Measurements from ENCODE around the gene SEC23B. TPM values are rescaled to one million over a fixed set of nuclear protein-coding genes. Genes with fewer than 3 reads are reported as not detected.

The SEC23B gene
- total and polyA plus RNA-seq, 2 donors (not counting 3 experiments of a cell fraction or from before 2014, with no cell fraction given) = 38.0 to 44.0 TPM

DNA sequence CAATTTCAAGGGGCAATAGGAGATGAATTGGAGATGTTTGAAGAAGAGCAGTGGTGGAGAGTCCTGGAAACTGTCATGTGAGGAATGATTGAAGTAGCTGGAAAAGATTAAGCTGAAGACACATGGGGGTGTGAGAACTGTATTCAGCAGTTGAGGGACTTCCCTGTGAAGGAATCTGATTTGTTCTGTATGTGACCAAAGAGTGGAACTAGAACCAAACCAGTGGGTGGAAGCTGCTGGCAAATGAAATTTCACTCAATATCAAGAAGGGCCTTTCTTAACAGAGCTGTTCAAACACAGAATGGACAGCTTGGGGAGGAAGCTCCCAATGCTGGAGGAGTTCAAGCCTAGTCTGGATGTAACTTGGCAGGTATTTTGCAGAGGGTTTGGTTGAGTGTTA is 21.3 kb downstream of the SEC23B start:
- Histone ChIP-seq H3K4me2 (ENCODE audit: insufficient read depth, low read length) (no peak overlapping the region), H3K27ac (ENCODE audit: insufficient read depth, low read depth, low read length) (no peak overlapping the region), H3K9me1 (replicated peaks; ENCODE audit: control insufficient read depth, extremely low read depth, insufficient read depth, low read length) (no peaks in the 10 kb centered on the region), H4K20me1 (replicated peaks; ENCODE audit: control insufficient read depth, extremely low read depth, insufficient read depth, low read length) (no peaks in the 10 kb centered on the region), H3K4me1 (ENCODE audit: control insufficient read depth, extremely low read depth, insufficient read depth, low read length) (no peaks in the 10 kb centered on the region), H3K9ac (replicated peaks; ENCODE audit: extremely low read depth, insufficient read depth, low read length) (no peak overlapping the region), H3K4me3 (replicated peaks in 1 of 3; ENCODE audit: insufficient read depth in 1 of 3, low read depth in 1 of 3, low read length in 3 of 3) (no peak overlapping the region), H2AFZ (ENCODE audit: low read depth, low read length) (no peak overlapping the region), H3K79me2 (ENCODE audit: control insufficient read depth, insufficient read depth, low read length) (no peaks in the 10 kb centered on the region), H3K36me3 (ENCODE audit: control insufficient read depth in 2 of 2, extremely low read depth in 1 of 2, insufficient read depth in 2 of 2, low read length in 2 of 2) (peaks cover 35 to 54% of the 10 kb centered on the region in 2 experiments), H3K9me3 (replicated peaks; ENCODE audit: control insufficient read depth, insufficient read depth, low read length) (no peaks in the 10 kb centered on the region), H3K27me3 (ENCODE audit: control insufficient read depth in 2 of 2, insufficient read depth in 2 of 2, low read length in 2 of 2) (no peaks in the 10 kb centered on the region)
- ChIA-PET POLR2A (no interaction called here), CTCF (interaction anchor here (0.6 kb wide), 1 partner anchor 13 kb away, joined by 3 read pairs; no protein-coding TSS in a partner anchor)
- no peak for FAIRE-seq
- intact Hi-C loops (cut with micrococcal nuclease) = no loop called here
- no TSS peak for BruUV-seq (replicated peaks)
- TF ChIP-seq CTCF (IDR thresholded peaks at IDR 0.05; ENCODE audit: extremely low read depth in 1 of 2, insufficient read depth in 1 of 2, low read depth in 1 of 2, low read length in 2 of 2) = no peak
- TF ChIP-seq MYC (IDR thresholded peaks at IDR 0.05; ENCODE audit: low read depth, low read length) = no peak
- TF ChIP-seq, protein P1, sequence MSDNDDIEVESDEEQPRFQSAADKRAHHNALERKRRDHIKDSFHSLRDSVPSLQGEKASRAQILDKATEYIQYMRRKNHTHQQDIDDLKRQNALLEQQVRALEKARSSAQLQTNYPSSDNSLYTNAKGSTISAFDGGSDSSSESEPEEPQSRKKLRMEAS (IDR thresholded peaks at IDR 0.05; ENCODE audit: insufficient read depth, insufficient read length) = no peak
- TF ChIP-seq EZH2 (IDR thresholded peaks at IDR 0.05; ENCODE audit: borderline replicate concordance, low read depth, low read length, severe bottlenecking) = no peak
- dilution Hi-C loops (cut with MboI; ENCODE audit: extremely low pct_ligation_motif_present, low sequenced_read_pairs) = no loop called here
- DNase-seq (ENCODE audit: low read depth, low spot score) = no peak

DNA sequence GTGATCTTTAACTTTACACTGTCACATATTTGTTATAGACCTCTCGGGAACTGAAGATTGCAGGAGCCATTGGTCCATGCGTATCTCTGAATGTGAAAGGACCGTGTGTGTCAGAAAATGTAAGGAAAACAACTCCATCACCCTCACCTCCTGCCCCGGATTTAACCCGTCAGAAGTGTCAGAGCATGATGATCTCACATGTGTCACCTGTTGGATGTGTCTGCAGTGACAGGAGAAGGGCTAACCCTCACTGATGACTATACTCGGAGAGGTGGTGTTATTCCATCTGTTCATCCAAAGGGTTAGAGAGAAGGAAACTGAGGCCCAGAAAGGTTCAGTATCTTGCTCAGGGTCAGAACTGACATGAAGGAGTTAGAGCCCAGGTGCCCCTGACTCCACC is 24.9 kb downstream of the SEC23B start:
- Histone ChIP-seq H3K9me1 (replicated peaks; ENCODE audit: control insufficient read depth, extremely low read depth, insufficient read depth, low read length) (no peaks in the 10 kb centered on the region), H3K27me3 (ENCODE audit: control insufficient read depth in 2 of 2, insufficient read depth in 2 of 2, low read length in 2 of 2) (no peaks in the 10 kb centered on the region), H3K4me2 (ENCODE audit: insufficient read depth, low read length) (no peak overlapping the region), H3K4me3 (replicated peaks in 1 of 3; ENCODE audit: insufficient read depth in 1 of 3, low read depth in 1 of 3, low read length in 3 of 3) (no peak overlapping the region), H2AFZ (ENCODE audit: low read depth, low read length) (no peak overlapping the region), H3K9ac (replicated peaks; ENCODE audit: extremely low read depth, insufficient read depth, low read length) (no peak overlapping the region), H3K27ac (ENCODE audit: insufficient read depth, low read depth, low read length) (no peak overlapping the region), H3K36me3 (ENCODE audit: control insufficient read depth in 2 of 2, extremely low read depth in 1 of 2, insufficient read depth in 2 of 2, low read length in 2 of 2) (peaks cover 21 to 38% of the 10 kb centered on the region in 2 experiments), H3K79me2 (ENCODE audit: control insufficient read depth, insufficient read depth, low read length) (no peaks in the 10 kb centered on the region), H3K4me1 (ENCODE audit: control insufficient read depth, extremely low read depth, insufficient read depth, low read length) (no peaks in the 10 kb centered on the region), H3K9me3 (replicated peaks; ENCODE audit: control insufficient read depth, insufficient read depth, low read length) (no peaks in the 10 kb centered on the region), H4K20me1 (replicated peaks; ENCODE audit: control insufficient read depth, extremely low read depth, insufficient read depth, low read length) (no peaks in the 10 kb centered on the region)
- intact Hi-C loops (cut with micrococcal nuclease) (no loop called here), dilution Hi-C loops (cut with MboI; ENCODE audit: extremely low pct_ligation_motif_present, low sequenced_read_pairs) (no loop called here)
- DNase-seq (ENCODE audit: low read depth, low spot score) = no peak
- FAIRE-seq = no peak
- TF ChIP-seq CTCF (IDR thresholded peaks at IDR 0.05; ENCODE audit: extremely low read depth in 1 of 2, insufficient read depth in 1 of 2, low read depth in 1 of 2, low read length in 2 of 2) (no peak), POLR2A (IDR thresholded peaks at IDR 0.05; ENCODE audit: low read depth, low read length) (no peak), POLR2AphosphoS5 (IDR thresholded peaks at IDR 0.05; ENCODE audit: insufficient read depth, low read depth, low read length) (no peak), MYC (IDR thresholded peaks at IDR 0.05; ENCODE audit: low read depth, low read length) (no peak), FOS (IDR thresholded peaks at IDR 0.05; ENCODE audit: borderline replicate concordance, insufficient read depth, low read length) (no peak), JUN (IDR thresholded peaks at IDR 0.05; ENCODE audit: borderline replicate concordance, insufficient read depth, insufficient read length, low read depth) (no peak), EZH2 (IDR thresholded peaks at IDR 0.05; ENCODE audit: borderline replicate concordance, low read depth, low read length, severe bottlenecking) (no peak), GATA2 (IDR thresholded peaks at IDR 0.05; ENCODE audit: insufficient read depth, insufficient read length, low read depth, low read length) (no peak)
- TF ChIP-seq, protein P1 (IDR thresholded peaks at IDR 0.05; ENCODE audit: insufficient read depth, insufficient read length) = no peak
- ChIA-PET POLR2A (no interaction called here), CTCF (no interaction called here)
- no TSS peak for BruUV-seq (replicated peaks)

All from endothelial cell of umbilical vein (primary cell).